ENCODE measurements around the gene FIP1L1. TPM values are rescaled to one million over a fixed set of nuclear protein-coding genes. Genes with fewer than 3 reads are reported as not detected.

FIP1L1 gene
- total RNA-seq, 1 donor from 2014 or later = 50.9 TPM

DNA sequence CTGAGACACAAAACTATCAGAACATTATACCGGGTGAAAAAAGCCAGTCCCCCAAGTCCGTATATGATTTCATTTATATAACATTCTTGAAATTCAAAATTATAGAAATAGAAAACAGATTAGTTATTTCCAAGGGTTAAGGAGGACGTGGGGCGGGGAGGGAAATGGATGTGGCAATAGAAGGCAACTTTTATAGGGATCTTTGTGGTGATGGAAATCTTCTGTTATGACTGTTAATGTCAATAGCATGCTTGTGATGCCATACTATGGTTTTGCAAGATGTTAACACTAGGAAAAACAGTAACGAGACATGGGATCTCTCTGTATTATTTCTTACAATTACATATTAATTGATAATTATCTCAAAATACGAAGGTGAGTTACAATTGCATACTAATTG, 117.4 kb downstream of the FIP1L1 start:
- Histone ChIP-seq H3K4me2 (ENCODE audit: low read length) (no peak overlapping the region), H3K9ac (ENCODE audit: low read length) (no peak overlapping the region), H4K20me1 (ENCODE audit: insufficient read depth, low read length) (no peaks in the 10 kb centered on the region), H3K4me3 (ENCODE audit: insufficient read depth, low read depth, low read length) (no peak overlapping the region), H3K36me3 (ENCODE audit: insufficient read depth, low read length) (no peaks in the 10 kb centered on the region), H3K9me3 (ENCODE audit: insufficient read depth, low read depth, low read length) (no peaks in the 10 kb centered on the region), H3K4me1 (ENCODE audit: insufficient read depth, low read length) (no peaks in the 10 kb centered on the region), H3K79me2 (ENCODE audit: insufficient read depth, low read length) (no peaks in the 10 kb centered on the region), H3K27ac (ENCODE audit: low read depth, low read length) (no peak overlapping the region), H2AFZ (ENCODE audit: low read depth, low read length) (no peak overlapping the region), H3K27me3 (ENCODE audit: insufficient read depth, low read length) (no peaks in the 10 kb centered on the region)
- Mint-ChIP-seq H3K36me3 (ENCODE audit: low read depth, unreplicated experiment) (no peaks in the 10 kb centered on the region), H3K4me3 (ENCODE audit: unreplicated experiment) (no peak overlapping the region), H3K27me3 (ENCODE audit: low read depth, unreplicated experiment) (no peaks in the 10 kb centered on the region), H3K4me1 (ENCODE audit: low read depth, unreplicated experiment) (peaks cover 14% of the 10 kb centered on the region), H3K9me3 (ENCODE audit: unreplicated experiment) (peaks cover 3% of the 10 kb centered on the region), H3K27ac (ENCODE audit: unreplicated experiment) (no peak overlapping the region)
- FAIRE-seq = no peak
- no peak for TF ChIP-seq EZH2 (IDR thresholded peaks at IDR 0.05; ENCODE audit: insufficient read depth, low read length)
- TF ChIP-seq, protein P1, sequence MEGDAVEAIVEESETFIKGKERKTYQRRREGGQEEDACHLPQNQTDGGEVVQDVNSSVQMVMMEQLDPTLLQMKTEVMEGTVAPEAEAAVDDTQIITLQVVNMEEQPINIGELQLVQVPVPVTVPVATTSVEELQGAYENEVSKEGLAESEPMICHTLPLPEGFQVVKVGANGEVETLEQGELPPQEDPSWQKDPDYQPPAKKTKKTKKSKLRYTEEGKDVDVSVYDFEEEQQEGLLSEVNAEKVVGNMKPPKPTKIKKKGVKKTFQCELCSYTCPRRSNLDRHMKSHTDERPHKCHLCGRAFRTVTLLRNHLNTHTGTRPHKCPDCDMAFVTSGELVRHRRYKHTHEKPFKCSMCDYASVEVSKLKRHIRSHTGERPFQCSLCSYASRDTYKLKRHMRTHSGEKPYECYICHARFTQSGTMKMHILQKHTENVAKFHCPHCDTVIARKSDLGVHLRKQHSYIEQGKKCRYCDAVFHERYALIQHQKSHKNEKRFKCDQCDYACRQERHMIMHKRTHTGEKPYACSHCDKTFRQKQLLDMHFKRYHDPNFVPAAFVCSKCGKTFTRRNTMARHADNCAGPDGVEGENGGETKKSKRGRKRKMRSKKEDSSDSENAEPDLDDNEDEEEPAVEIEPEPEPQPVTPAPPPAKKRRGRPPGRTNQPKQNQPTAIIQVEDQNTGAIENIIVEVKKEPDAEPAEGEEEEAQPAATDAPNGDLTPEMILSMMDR (IDR thresholded peaks at IDR 0.05; ENCODE audit: insufficient read depth, low read depth, low read length) = no peak
- no peak for DNase-seq (ENCODE audit: low read depth)

GRCh38 chr4:53497487-53498244, 120.2 kb downstream of the FIP1L1 start:
- Histone ChIP-seq H3K4me1 (ENCODE audit: insufficient read depth, low read length) (no peaks in the 10 kb centered on the region), H3K27me3 (ENCODE audit: insufficient read depth, low read length) (no peaks in the 10 kb centered on the region), H4K20me1 (ENCODE audit: insufficient read depth, low read length) (no peaks in the 10 kb centered on the region), H3K9ac (ENCODE audit: low read length) (no peak overlapping the region), H3K27ac (ENCODE audit: low read depth, low read length) (no peak overlapping the region), H3K36me3 (ENCODE audit: insufficient read depth, low read length) (no peaks in the 10 kb centered on the region), H3K79me2 (ENCODE audit: insufficient read depth, low read length) (no peaks in the 10 kb centered on the region), H2AFZ (ENCODE audit: low read depth, low read length) (no peak overlapping the region), H3K4me2 (ENCODE audit: low read length) (no peak overlapping the region), H3K4me3 (ENCODE audit: insufficient read depth, low read depth, low read length) (no peak overlapping the region), H3K9me3 (ENCODE audit: insufficient read depth, low read depth, low read length) (no peaks in the 10 kb centered on the region)
- H3K4me1 Mint-ChIP-seq (ENCODE audit: low read depth, unreplicated experiment) = no peaks in the 10 kb centered on the region
- peaks cover under 1% of the 10 kb centered on the region for H3K9me3 Mint-ChIP-seq (ENCODE audit: unreplicated experiment)
- FAIRE-seq = no peak
- H3K4me3 Mint-ChIP-seq (ENCODE audit: unreplicated experiment) = no peak overlapping the region
- DNase-seq (ENCODE audit: low read depth) = no peak
- no peak overlapping the region for H3K27ac Mint-ChIP-seq (ENCODE audit: unreplicated experiment)
- H3K27me3 Mint-ChIP-seq (ENCODE audit: low read depth, unreplicated experiment) = no peaks in the 10 kb centered on the region
- no peaks in the 10 kb centered on the region for H3K36me3 Mint-ChIP-seq (ENCODE audit: low read depth, unreplicated experiment)
- no peak for TF ChIP-seq EZH2 (IDR thresholded peaks at IDR 0.05; ENCODE audit: insufficient read depth, low read length)
- TF ChIP-seq, protein P1 (IDR thresholded peaks at IDR 0.05; ENCODE audit: insufficient read depth, low read depth, low read length) = no peak

GRCh38 chr4:53498706-53499105, 121.3 kb downstream of the FIP1L1 start:
- Mint-ChIP-seq H3K36me3 (ENCODE audit: low read depth, unreplicated experiment) (peaks cover 1% of the 10 kb centered on the region), H3K27ac (ENCODE audit: unreplicated experiment) (no peak overlapping the region), H3K4me3 (ENCODE audit: unreplicated experiment) (no peak overlapping the region), H3K9me3 (ENCODE audit: unreplicated experiment) (no peaks in the 10 kb centered on the region), H3K4me1 (ENCODE audit: low read depth, unreplicated experiment) (no peaks in the 10 kb centered on the region), H3K27me3 (ENCODE audit: low read depth, unreplicated experiment) (no peaks in the 10 kb centered on the region)
- H3K4me1 ChIP-seq (ENCODE audit: insufficient read depth, low read length) = no peaks in the 10 kb centered on the region
- H4K20me1 ChIP-seq (ENCODE audit: insufficient read depth, low read length) = no peaks in the 10 kb centered on the region
- H3K36me3 ChIP-seq (ENCODE audit: insufficient read depth, low read length) = no peaks in the 10 kb centered on the region
- no peaks in the 10 kb centered on the region for H3K27me3 ChIP-seq (ENCODE audit: insufficient read depth, low read length)
- H2AFZ ChIP-seq (ENCODE audit: low read depth, low read length) = no peak overlapping the region
- H3K9me3 ChIP-seq (ENCODE audit: insufficient read depth, low read depth, low read length) = no peaks in the 10 kb centered on the region
- no peak for DNase-seq (ENCODE audit: low read depth)
- H3K4me2 ChIP-seq (ENCODE audit: low read length) = no peak overlapping the region
- no peak for FAIRE-seq
- H3K9ac ChIP-seq (ENCODE audit: low read length) = no peak overlapping the region
- no peaks in the 10 kb centered on the region for H3K79me2 ChIP-seq (ENCODE audit: insufficient read depth, low read length)
- no peak for TF ChIP-seq EZH2 (IDR thresholded peaks at IDR 0.05; ENCODE audit: insufficient read depth, low read length)
- TF ChIP-seq, protein P1 (IDR thresholded peaks at IDR 0.05; ENCODE audit: insufficient read depth, low read depth, low read length) = no peak
- no peak overlapping the region for H3K4me3 ChIP-seq (ENCODE audit: insufficient read depth, low read depth, low read length)
- H3K27ac ChIP-seq (ENCODE audit: low read depth, low read length) = no peak overlapping the region

Data from astrocyte (in vitro differentiated cells and primary cell).